UCSD-AML1 (cell line): ENCODE measurements around the gene CDC42EP3.

Experiments
- DNase-seq: peaks from one replicate; lab custom pipeline; 2025; ENCODE audit not compliant: unreplicated experiment; lab: John Stamatoyannopoulos, UW

CDC42EP3 gene

DNA sequence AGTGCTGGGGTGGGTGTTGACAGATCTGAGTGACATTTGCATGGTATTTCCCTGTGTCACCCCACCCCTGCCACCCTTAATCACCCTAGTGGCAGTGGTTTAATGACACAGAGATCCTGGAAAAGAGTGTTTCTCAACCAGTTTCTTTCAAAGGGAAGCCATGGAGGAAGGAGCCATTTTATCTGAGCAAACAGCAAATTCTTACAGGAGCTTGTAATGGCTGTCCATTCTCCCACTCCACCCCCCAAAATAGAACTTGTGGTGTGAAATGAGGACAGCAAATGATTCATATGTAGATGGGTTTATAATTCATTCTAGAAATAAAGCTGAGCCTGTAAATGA is 51.5 kb downstream of the CDC42EP3 start:
- no peak for DNase-seq

DNA sequence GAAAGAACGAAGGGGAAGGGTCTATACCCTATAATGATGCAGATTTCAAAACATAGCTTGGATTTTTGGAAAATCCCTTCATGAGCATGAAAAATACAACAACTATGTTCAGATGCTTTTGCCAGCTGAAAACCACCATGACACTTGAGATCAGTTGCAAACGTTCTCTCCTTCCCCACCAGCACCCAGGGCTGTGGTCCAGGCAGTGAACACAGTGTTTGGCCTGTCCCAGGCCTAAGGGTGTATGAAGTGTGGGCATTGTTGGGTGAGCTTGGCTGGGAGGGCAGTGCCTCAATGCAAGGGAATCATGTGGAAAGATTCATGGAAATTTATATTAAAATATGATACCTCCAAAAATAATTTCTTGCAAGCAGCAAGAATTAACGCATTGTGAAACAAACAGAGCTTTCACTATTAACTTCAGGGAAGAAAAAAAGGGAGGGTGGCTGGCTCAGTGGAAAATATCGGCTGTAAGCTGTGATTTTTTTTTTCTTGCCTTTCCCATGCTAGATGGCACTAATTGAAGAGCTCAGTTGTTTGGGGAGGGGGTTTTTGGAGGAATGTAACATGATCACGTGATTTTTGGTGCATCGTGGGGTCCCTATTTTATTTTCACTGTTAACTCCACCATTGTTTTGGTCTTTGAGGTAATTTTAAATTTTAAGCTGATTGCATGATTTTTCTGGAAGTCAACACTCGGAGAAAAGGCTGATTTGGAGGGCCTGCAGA is 52.0 kb downstream of the CDC42EP3 start:
- no peak for DNase-seq

DNA sequence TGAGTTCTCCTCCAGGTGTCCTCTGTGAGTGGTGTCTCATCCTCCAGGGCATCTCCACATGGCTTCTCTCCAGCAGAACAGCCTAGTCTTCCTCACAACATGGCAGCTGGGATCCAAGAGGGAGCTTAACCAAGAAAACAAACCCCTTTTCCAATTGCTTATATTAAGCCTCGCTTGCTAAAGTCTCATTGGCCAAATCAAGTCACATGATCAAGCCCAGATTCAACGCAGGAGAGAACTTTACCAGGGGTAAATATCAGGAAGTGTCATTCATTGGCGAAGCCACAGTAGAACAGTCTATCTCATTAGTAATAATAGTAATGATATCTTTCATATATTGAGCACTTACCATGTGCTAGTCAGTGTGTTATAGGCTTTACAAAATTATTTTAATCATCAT is 53.1 kb downstream of the CDC42EP3 start:
- DNase-seq, result no peak

DNA sequence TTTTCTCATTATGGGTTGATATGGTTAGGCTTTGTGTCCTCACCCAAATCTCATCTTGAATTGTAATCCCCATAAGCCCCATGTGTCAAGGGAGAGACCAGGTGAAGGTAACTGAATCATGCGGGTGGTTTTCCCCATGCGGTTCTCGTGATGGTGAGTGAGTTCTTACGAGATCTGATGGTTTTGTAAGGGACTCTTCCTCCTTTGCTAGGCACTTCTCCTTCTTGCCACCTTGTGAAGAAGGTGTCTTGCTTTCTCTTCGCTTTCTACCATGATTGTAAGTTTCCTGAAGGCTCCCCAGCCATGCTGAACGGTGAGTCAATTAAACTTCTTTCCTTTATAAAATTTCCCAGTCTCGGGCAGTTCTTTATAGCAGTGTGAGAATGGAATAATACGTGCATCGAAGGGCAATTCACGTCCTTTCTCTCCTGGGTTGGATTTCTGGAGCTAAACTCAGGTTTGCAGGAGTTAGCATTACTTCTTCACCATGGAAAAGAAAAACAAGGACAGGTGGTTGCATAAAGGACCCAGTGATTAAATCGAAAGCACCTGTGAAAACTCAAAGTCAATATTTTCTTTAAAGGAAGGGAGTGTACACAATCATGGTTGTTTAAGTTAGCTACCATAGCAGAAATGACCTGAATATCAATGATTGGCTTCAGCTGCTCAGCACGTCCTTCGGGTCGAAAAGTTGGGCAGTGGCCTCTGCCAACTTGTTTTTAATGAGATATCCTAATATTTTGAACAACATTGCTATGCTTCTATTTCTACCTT is 54.1 kb downstream of the CDC42EP3 start:
- DNase-seq, result no peak

DNA sequence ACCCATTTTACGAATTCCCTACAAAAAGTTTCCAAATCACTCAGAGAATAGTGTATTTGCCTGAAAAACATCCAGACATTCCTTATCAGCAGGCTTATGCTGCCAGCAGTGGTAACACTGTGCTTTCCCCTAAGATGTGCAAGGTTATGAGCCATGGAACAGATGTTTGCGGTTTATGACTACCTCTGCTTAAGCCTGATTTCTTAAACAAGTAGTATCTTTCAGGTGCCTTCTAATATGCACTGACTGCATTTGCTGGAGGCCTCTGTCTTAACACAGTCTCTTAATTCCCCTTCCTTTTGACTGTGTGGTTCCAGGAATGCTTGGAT is 54.8 kb downstream of the CDC42EP3 start:
- no peak for DNase-seq

DNA sequence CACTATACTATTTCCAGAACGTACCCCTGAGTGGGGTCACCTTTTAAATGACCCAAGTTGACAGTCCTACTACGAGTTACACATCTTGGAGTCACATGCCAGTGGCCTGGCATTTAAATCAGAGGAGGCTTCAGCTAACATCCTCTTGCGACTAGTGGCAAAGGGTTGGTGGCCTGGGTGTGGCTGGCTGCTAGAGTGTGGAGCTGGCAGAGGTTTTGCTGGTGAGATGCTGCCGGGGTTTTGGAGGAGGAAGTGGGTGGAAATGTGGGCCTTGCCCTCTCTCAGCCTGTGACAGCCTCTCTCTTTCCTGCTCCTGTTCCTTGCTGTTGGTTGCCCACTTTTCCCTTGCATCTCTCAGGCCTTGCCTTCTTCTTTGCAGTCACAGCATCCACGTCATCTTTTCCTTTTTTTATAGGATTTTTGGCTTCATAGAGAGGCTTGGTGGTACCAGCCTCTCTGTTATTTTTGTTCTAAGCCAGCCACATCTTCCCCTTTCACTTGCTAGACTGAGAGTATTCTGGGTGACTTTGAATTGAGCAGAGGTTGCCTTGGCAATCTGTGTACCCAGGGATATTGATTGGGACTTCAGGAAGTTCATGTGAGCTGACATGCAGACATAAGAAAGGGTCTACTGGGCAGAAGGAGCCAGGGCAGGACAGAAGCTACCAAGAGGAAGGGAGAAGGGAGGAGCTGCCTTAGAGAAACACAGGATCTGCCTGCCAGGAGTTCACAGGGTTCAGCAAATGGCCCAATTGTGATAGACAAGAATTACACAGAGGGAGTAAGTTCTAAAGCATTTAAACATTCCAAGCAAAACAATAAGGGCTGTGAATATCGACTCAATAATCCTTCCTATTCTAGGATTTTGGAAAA is 55.4 kb downstream of the CDC42EP3 start:
- DNase-seq, result peak; percentile 57

DNA sequence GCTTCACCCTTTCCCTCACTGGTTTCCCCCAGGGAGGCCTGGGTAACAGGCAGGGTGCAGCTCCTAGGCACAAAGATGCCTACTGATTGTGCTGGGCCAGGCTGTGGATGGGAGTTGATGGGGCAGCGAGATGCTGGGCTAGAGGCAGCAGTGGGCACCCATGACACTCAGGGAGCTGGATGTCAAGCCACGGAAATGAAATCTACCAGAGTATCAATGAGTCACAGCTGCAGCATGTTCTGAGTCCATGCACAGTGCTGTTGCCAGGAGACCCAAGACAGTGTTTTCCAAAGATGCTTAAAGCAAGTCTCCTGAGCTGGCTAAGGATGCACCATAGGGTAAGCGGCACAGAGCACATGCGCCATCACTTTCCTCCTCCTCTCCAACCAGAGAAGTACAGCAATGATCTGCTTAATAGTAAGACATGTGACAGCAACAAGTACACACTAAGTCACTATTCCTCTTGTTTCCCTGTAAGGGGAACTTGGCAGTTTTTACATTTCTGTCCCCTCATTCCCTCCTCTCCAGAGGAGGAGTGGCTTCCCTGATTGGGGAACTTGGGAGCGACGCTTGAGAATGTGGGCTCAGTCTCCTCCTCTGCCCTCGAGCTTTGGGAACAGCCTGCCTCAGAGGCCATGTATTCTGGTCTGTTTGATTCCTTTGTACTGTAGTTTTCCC is 57.2 kb downstream of the CDC42EP3 start:
- DNase-seq, result no peak

DNA sequence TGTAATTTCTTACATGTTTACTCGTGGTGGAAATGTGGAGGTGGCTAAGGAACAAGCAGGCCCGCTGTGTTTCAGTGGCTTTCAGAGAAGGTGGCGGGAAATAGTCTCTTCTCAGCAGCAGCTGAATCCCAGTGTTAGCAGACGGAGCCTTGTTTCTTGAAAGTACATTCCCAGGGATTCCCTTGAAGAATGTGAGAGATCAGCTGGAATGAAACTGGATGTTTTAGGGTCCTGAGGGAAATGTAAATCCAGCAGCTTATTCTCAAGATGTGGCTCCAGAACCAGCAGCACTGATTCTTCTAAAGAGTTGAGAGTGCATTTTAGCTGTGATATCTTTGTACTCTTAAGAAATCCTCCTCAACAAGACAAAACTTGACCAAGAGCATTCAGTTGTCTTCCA is 59.1 kb downstream of the CDC42EP3 start:
- DNase-seq, result no peak

DNA sequence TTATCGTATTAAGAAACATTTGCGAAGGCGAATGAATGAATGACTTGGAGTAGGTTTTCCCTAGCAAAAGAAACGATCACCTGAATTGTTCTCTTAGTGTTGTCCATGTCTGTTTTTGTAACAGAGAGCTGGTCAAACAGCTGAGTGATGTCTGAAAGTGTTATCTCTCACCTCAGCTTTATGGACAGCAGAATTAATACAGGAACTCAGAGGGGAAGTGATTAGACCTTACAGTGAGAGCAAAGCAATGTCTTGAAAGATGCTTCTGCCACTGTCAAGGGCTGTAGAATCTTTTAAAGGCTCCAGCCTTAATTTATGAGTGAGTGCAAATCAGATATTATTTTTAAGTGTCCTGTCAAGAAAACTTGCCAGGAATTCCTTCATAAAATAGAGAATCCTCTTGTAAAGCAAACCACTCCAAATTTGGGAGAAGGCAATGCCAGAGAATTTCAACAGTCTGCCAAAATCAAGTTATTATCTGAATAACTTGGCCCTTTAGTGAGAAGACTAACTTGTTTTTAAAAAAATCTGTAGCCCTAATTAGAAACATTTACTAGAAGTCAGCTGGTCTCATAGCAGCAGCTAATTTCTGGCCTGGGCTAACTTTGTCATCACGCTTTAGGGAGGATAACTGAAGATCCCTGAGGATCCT is 60.7 kb downstream of the CDC42EP3 start:
- DNase-seq, result no peak

DNA sequence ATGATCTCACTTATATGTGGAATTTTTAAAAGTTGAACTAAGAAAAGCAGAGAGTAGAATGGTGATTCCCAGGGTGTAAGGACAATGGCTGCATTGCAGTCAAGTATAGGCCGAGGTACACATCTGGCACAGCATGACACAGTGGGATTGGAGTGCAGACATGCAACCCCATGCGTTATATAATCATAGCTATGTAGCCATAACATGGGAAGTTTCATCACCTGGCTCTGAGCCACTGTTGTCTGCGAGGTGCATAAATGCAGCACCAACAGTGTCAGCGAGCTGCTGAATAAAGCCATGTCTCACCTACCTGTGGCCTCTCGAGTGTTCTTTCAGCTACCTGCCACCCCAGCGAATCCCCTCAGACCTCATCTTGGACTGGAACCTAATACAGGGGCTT is 61.7 kb downstream of the CDC42EP3 start:
- DNase-seq, result no peak

DNA sequence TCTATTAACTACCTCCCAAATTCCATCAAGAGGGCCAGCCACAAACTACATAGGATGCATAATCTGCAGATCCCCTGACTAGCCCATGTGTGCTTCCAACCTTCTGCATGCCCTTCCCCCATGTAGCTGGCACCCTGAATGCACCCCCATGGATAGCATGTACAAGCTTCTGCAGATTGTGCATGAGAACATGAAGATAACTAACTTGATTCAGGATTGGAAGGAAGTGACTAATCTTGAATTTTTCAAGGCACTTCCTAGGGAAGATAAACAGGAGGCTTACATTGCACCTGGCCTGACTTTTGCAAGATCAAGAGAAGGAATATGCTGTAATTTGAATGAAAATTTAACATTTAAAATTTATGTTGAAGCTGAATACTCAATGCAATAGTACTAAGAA is 66.7 kb downstream of the CDC42EP3 start:
- no peak for DNase-seq

DNA sequence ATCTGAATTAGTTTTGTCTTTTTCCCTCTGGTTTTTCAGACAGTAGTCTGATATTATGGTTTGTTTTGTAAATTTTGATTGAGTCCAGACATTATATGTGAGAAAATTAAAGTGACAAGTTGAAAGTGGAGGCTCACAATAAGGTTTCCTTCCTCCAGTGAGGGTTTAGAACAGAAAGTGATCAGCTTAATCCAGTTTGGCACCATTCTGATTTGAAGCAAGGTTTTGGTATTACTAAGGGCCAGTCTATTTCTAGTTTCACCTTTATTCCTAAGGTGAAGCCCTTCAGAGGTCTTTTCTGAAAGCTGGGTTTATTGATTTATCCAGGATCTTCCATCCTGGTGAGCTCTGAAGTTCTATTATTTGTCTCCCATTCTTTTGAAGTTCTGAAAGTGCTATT is 68.7 kb downstream of the CDC42EP3 start:
- DNase-seq, result no peak

DNA sequence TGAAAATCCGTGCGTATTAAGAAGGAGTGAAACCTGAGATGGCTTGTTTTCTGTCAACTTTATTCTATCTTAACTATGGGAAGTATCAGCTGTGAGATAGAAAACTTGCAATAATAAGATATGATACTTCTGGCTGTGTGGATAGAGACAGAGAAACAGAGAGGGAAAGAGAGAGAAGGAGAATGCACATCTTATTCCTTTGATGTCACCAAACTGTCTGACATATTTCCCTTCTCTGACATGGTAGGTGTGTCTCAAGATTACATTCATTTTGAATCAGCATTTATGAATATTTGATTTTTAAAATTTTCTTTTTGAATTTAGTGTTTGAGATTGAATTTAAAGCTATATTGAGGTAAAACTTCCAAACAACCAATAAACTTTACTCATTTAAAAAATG is 69.4 kb downstream of the CDC42EP3 start:
- DNase-seq, result no peak

DNA sequence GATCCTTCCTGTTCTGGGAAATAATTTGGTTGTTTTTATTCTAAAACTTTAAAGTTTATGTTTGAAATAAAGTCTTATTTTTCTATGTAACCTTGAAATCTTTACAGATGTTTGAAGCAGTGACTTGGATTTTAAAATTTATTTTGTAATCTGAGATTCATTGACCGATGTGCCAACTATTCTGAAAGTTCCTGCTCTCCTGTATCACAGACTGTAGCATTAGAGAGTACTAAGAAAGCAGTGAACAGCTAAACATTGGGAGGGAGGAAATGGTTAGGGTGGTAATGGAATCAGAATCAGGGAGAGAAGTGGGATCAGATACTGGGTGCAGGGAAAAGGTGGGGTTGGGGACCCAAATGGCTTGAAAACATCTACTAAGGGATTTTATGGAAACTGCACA is 69.9 kb downstream of the CDC42EP3 start:
- DNase-seq, result no peak

DNA sequence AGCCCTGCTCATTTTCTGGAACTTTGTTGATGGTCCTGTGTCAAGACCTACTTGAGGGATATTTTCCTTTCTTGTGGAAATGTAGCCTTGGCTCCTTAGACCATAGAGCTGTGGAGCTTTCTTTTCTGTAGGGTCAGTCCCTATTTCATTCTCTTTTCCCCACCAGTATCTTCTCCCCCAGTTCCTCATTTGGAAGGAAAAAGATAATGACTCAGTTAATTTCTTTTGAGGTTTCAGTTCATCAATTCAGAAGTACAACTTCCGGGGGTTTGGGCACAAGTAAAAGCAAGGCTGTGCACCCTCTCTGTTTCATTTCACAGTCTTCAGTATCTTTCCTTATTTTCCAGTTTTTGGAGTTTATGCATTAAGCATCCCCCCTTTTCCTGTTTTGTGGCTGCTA is 70.7 kb downstream of the CDC42EP3 start:
- no peak for DNase-seq

DNA sequence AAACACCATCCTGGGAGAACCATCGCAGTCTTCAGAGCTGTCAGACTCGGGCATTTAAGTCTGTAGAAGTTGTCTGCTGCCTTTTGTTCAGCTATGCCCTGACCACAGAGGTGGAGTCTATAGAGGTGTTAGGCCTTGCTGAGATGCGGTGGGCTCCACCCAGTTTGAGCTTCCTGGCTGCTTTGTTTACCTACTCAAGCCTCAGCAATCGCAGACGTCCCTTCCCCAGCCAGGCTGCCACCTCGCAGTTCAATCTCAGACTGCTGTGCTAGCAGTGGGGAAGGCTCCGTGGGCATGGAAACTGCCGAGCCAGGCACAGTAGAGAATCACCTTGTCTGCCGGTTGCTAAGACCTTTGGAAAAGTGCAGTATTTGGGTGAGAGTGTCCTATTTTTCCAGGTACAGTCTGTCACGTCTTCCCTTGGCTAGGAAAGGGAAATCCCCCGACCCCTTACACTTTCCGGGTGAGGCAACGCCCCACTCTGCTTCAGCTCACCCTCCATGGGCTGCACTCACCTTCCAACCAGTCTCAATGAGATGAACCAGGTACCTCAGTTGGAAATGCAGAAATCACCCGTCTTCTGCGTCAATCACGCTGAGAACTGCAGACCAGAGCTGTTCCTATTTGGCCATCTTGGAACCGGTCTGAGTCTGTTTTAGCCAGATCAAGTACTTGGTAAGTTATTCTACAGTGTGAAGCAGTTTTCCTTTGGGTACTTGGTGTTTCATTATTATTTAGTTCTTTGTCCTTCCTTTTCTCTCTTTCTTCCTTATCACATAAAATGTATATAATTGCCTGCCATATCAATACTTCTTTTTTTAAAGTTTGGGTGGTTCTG is 71.5 kb downstream of the CDC42EP3 start:
- no peak for DNase-seq

DNA sequence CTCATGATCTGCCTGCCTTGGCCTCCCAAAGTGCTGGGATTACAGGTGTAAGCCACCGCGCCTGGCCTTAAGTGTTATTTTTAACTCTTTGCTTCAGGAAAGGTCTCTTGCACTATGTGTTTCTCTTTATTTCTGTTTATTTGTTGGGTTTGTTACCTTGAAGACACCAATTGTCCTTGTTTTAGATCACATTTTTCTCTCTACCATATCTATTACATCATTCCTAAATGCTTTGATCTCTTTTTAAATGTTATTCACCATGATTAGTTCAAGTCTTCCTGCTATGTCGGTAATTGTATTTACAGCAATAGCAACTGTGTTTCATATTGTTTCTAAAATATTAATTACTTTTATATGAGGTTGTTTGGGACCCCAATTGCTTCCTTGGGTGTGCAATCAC is 77.7 kb downstream of the CDC42EP3 start:
- no peak for DNase-seq

DNA sequence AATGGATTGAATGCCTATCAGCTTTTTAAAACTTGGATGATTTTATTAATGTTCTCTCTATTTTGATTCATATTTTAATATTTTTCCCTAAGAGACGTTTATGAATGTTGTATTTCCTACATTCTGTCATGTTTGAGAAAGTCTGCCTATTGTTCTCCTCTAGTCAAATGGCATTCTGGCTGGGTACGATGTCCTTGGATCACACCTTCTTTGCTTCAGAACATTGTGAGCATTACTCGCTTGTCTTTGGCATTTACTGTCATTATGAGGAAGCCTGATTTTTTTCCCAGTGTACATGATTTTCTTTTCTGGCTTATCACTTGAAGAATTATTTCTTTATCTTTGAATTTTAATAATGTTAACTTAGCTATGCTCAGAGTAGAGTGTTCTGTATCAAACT is 78.4 kb downstream of the CDC42EP3 start:
- DNase-seq, result no peak
